Measurements from ENCODE around the gene IDI2. TPM values are rescaled to one million over a fixed set of nuclear protein-coding genes. Genes with fewer than 3 reads are reported as not detected.
"Not testable (repeated sequence)": the region's sequence is repeated elsewhere in the genome, so short reads cannot be mapped to it uniquely, and the experiment has no call there.

Gene IDI2
- total RNA-seq, 4 donors from 2014 or later = 43.7 to 204 (median 86.7) TPM

- Histone ChIP-seq H3K9me3 (no peaks in the 10 kb centered on the region), H3K36me3 (peaks cover 0 to 18% of the 10 kb centered on the region in 2 donors), H3K4me3 (no peak overlapping the region), H3K4me1 (peaks cover 5% of the 10 kb centered on the region in 2 donors), H3K27me3 (no peaks in the 10 kb centered on the region), H3K27ac (no peak overlapping the region)
- in situ Hi-C loops (cut with MboI; ENCODE audit: low sequenced_read_pairs in 4 of 4) = no loop called here
- ATAC-seq (no peak), DNase-seq (no peak)
- TF ChIP-seq POLR2A (IDR thresholded peaks at IDR 0.05) (no peak), CTCF (IDR thresholded peaks at IDR 0.05 in 4 of 5, conservative IDR thresholded peaks at IDR 0.05 in 1 of 5) (no peak)
- intact Hi-C loops (cut with DNase I; ENCODE audit: low total_unique reads) = no loop called here
Observed at GRCh38 chr10:1068380-1069361, 43.0 kb upstream of the IDI2 start.

- not testable (repeated sequence) for ATAC-seq
Observed at GRCh38 chr10:1066734-1067133, 41.1 kb upstream of the IDI2 start.

GRCh38 chr10:1064964-1065247 lies 39.2 kb upstream of the IDI2 start:
- Histone ChIP-seq H3K27ac (peak overlapping the region in 1 of 4 donors; percentile 33), H3K36me3 (no peaks in the 10 kb centered on the region), H3K4me1 (peaks cover 14 to 24% of the 10 kb centered on the region in 2 donors), H3K27me3 (no peaks in the 10 kb centered on the region), H3K4me3 (no peak overlapping the region), H3K9me3 (no peaks in the 10 kb centered on the region)
- DNase-seq = no peak
- no peak for ATAC-seq
- intact Hi-C loops (cut with DNase I; ENCODE audit: low total_unique reads) = no loop called here
- in situ Hi-C loops (cut with MboI; ENCODE audit: low sequenced_read_pairs in 4 of 4) = loop anchor here in 1 of 4 donors (5.0 kb wide), 1 partner anchor 83 kb away; no protein-coding TSS in a partner anchor
- TF ChIP-seq CTCF (IDR thresholded peaks at IDR 0.05 in 4 of 5, conservative IDR thresholded peaks at IDR 0.05 in 1 of 5) (no peak), POLR2A (IDR thresholded peaks at IDR 0.05) (no peak)

More at GRCh38 chr10:1066734-1067133, 41.1 kb upstream of the IDI2 start:
- in situ Hi-C loops (cut with MboI; ENCODE audit: low sequenced_read_pairs in 4 of 4); intact Hi-C loops (cut with DNase I; ENCODE audit: low total_unique reads); H3K27me3 ChIP-seq; H3K4me3 ChIP-seq; DNase-seq; H3K27ac ChIP-seq; H3K9me3 ChIP-seq; H3K36me3 ChIP-seq: not testable (repeated sequence)
- peaks cover 5 to 13% of the 10 kb centered on the region in 2 donors for H3K4me1 ChIP-seq

- in situ Hi-C loops (cut with MboI; ENCODE audit: low sequenced_read_pairs in 4 of 4) = loop anchor here in 1 of 4 donors (5.0 kb wide), 1 partner anchor 81 kb away; no protein-coding TSS in a partner anchor
- Histone ChIP-seq H3K4me1 (peaks cover 25 to 37% of the 10 kb centered on the region in 2 donors), H3K27me3 (no peaks in the 10 kb centered on the region), H3K36me3 (no peaks in the 10 kb centered on the region), H3K9me3 (no peaks in the 10 kb centered on the region), H3K4me3 (no peak overlapping the region), H3K27ac (no peak overlapping the region)
- TF ChIP-seq CTCF (IDR thresholded peaks at IDR 0.05 in 4 of 5, conservative IDR thresholded peaks at IDR 0.05 in 1 of 5) (no peak), POLR2A (IDR thresholded peaks at IDR 0.05) (no peak)
- DNase-seq (no peak), ATAC-seq (no peak)
- intact Hi-C loops (cut with DNase I; ENCODE audit: low total_unique reads) = no loop called here
Observed at GRCh38 chr10:1063232-1063865, 37.7 kb upstream of the IDI2 start.
